Measurements from ENCODE around the gene AKT3.

The AKT3 gene

DNA sequence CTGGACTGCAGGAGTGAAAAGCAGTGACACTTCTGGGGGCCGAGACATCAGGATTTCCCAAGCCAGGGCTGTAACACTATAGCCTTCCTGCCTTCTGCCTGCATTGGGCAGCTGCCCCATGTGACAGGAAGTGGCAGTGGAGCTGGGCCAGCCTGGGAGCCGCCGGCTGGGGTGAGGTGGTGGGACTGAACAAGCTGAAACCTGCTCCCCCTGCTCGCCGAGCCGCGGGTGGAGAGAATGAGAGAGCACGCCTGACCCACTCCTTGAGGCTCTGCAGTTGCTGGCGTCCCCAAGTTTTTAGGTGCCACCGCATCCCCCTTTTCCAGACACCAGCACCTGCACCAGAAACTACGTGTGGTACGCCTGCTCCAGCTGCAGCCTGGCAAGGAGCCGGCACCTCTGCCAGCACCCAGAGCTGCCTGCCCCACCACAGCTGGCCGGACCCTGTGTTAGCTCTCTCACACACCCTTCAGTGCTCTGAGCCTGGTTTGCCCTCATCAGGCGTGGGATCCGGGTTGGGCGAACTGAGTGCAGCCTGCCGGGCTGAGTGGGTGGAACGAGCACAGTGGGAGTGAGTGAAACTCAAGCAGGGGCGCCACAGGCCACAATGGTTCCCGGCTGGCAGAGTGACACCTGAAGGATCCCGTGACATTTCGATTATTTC lies 119.4 kb downstream of the AKT3 start:
- DNase-seq, result no peak

DNA sequence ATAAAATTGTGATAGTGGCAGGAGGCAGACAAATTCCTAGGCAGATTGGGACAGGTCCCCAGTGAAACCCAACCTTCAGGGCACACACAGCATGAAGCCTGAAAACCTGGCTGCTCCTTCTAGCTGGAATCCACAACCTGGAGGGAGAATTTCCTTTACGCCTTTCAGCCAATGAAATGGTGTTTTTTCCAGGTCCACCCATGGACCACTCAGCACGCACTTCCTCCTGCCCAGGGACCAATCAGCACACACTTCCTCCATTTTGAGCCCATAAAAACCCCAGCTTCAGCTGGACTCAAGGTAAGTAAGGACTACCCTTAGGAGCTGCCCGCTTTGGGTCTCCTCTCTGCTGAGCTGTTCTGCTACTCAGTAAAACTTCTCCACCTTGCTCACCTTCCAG lies 120.1 kb downstream of the AKT3 start:
- DNase-seq, result no peak

DNA sequence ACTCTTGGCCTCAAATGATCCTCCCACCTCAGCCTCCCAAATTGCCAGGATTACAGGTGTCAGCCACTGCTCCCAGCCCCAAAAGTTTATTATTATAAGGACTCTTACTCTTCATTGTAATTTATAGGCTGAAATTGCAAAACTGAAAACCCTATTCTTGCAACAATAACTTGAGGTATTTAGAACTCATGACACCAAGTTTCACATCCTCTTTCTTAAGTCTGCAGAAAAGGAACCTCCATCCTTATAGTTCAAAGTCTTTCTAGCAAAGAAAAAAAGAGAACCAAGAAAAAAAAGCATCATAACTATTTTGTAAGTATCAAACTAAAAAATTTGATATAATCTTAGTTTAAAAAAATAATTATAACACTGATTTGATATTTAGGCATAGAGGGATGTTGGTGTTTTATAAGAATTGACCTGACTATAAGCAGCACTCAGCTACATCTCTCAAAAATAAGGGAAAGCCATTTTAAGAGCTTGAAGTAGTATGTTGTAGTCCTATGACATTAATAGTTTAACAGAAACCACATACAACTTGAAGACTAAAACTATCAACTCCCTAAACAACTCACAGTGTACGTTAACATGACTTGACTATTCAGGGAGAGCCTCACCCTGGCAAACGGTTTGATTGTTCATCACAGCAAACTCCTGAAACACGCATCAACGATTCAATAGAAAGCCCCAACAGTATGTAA lies 122.4 kb downstream of the AKT3 start:
- no peak for DNase-seq

DNA sequence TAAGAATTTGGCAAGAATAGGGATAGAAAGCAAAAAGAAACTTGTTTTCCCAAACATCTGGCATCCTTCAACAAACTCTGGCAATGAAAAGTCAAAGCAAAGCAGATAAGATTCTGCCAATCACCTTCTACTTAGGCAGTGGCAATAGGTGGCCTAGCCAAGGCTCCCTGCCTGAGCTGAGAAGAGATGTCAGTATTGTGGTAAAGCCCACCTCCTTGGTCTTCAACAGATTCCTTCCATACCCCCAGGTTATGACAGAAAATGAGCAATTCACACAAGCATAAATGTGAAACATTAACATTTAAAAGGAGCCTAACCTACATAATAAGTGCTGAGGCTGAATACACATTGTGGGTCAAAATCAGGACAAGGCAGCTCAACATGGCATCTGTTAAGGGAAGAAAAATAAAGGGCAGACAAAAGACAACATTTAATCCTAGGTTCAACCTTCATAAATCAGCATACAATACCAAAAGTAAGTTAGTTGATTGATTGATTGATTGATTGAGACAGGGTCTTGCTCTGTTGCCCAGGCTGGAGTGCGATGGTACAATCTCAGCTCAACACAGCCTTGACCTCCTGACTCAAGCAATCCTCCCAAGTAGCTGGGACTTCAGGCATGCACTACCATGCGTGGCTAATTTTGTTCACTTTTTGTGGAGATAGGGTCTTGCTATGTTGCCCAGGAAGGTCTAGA lies 123.1 kb downstream of the AKT3 start:
- DNase-seq, result no peak

DNA sequence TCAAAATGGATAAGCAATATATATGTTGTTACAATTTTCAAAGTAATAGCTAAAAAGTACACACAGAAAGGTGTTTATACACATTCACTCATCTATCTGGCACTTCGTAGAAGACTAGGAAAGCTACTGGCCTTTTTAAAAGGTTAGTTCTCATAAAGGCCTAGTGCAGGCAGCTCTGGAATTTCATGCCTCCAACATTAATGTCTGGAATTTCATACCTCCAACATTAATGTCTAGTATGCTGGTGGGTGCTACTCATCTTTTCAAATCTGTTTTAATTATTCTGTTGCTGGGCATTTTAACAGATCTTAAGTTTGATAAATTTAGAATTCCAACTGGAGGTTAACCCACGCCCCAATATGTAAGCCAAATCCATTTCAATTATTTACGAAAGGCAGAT lies 124.2 kb downstream of the AKT3 start:
- no peak for DNase-seq

DNA sequence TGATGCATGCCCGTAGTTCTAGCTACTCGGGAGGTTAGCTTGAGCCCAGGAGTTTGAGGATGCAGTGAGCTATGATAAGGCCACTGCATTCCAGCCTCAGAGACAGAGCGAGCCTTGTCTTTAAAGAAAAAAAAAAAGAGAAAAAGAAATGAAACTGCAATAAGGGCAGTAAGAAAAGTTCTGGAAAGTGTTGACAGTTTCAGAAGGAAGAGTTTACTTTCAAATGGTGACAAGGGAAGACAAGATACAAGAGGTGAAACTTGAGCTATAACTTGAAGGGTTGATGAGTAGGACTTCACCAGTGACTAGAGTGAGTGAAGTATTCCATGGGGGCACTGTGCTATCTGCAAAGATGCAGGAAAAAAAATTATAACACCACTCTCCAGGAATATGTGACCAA lies 125.0 kb downstream of the AKT3 start:
- no peak for DNase-seq

DNA sequence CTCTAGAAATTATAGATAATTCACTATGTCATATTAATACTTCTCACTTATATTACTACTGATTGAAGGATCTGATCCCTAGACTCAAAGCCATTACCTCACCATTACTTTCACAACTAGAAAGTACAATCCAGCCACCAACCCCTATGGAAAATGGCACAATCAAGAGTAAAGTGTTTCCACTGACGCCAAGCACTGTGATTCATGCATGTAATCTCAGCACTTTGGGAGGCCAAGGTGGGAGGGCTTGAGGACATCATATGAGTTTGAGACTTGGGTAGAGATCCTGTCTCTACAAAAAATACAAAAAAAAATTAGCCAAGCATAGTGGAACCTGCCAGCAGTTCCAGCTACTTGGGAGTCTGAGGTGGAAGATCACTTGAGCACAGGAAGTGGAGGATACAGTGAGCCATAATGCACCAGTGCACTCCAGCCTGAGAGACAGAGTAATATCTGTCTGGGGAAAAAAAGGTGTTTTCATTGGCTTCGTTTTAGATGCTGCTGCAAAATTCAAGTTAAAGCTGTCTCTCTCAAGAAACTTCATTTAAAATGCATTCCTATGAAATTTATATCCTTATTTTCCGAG lies 126.5 kb downstream of the AKT3 start:
- DNase-seq, result no peak

DNA sequence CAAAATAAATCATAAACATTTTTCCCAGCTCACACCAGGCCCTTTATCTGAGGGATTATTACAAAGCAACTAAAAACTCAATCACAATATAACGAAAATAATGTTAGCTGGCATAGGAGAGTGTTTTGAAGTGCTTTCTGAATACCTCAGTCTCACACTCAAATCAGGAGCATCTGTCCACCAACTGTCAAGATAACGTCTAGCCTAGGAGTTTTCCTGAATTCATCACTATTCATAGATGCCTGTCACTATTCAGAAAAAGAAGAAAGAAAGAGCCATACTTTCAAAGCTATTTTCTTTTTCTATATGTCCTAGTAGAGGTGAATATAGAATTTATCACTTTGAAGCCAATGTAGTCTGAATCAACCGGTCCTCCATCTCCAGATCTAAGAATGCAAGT lies 127.0 kb downstream of the AKT3 start:
- DNase-seq, result no peak

DNA sequence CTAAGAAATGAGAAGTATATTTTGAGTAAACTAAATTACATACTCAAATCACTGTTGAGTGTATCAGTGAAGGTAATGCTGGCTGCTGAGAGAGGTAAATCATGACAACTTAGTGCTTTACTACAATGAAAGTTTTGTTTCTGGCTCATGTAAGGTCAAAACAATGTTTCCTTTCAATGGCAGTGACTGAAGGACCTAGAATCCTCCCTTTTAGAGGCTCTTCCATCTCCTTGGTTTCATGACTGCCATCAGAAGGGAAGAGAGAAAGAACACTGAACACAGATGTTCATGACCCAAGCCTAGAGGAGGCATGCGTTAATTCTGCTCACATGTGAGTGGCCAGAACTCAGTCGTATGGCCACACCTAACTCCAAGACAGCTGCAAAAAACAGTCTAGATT lies 130.6 kb downstream of the AKT3 start:
- DNase-seq, result no peak

DNA sequence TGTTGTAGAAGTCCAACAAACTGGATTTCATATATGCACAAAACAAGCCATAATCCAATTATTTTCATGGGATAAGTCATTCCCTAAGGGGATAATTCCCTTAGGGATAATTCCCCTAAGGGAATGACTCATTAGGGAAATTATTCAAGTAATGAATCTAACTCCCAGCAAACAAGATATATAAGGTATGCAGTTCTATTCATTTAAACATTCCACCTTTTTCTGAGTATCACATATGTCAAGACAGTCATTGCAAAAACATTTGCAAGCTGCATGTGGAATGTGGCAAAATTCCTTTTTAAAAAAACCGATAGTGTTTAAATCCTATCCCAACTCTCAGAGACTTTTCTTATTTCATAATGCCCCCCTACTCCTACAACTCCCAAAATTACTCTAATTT lies 131.2 kb downstream of the AKT3 start:
- no peak for DNase-seq

DNA sequence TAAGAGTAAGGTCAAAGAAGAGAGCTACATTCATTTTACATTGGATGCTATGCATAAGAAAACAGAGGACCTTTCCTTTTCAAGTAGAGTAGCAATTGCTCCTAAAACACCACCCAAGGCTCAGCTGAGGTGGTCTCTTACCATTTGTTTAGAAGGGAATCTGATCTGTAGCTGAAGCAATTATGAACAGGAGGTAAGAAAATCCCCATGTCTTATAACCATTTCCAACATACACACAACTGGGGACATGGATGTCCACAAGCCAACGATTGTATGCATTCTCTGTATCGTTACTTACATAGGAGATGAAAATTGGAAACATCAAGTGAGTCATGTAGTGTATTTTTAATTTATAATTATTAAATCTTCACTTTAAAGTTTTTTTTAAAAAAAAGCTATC lies 132.0 kb downstream of the AKT3 start:
- no peak for DNase-seq

DNA sequence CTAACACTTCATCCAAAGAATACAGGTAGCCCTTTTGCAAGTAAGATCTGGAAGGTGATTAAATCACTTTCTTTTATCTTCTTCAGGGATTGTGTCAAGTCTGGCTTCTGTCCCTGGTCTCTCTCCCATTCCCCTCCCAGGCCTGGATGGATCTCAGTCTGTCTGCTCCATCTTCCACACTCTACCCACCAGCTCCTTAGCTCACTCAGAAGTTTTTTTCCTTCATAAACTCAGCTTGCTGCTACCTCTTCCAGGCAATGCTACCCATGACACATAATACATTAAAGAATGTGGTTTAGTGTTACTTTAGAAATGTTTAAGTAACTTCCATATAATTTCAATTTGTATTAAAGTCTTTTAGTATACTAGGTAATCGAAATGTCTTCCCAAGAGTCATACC lies 133.1 kb downstream of the AKT3 start:
- no peak for DNase-seq

DNA sequence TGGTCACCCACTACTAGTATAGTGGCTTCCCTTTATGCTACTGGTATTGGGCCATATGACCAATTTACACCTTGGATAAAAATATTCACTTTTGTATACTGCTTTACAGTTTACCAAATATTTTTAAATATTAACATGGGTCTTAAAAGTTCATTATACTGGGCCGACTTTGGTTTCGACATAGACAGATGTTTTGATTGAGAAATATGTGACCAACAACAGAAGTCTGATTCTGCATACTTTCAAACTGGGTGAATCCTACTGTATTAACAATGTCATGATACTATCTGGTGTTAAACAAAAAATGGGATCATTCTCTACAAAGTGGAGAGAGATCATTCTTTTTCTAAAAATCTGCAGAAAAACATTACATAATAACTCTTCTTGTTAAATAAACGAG lies 134.8 kb downstream of the AKT3 start:
- DNase-seq, result no peak

DNA sequence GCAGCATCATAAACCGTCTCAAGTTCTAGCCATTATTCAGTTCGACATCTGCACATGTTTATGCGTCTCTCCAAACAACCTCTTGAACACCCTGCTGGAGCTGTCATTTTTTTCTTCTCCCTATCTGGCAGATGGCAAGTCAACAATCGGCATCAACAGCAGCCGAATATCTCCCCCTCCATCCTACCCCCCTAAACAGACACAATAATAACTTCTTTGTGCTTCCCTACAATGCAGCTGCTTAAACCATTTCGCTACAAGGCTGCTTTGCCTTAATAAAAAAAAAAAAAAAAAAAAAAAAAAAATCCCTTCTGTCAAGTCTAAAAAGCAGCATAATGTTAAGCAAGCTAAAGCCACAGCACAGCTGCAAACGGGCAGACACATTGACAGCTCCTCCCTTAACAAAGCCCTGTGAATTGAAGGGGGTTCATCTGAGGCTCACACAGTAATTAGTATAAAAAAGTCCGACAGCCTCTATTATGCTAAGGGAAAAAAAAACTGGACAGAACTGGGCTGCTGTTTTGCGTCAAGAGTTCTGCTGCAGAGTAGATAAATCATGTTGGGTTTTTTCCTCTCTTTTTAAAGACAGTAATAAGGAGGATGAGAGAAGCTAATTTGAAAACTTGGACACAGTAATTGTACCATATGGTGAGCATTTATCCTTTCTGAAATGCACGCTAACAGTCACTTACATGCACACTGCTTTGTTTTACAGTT lies 136.4 kb downstream of the AKT3 start:
- peak; percentile 48 for DNase-seq

DNA sequence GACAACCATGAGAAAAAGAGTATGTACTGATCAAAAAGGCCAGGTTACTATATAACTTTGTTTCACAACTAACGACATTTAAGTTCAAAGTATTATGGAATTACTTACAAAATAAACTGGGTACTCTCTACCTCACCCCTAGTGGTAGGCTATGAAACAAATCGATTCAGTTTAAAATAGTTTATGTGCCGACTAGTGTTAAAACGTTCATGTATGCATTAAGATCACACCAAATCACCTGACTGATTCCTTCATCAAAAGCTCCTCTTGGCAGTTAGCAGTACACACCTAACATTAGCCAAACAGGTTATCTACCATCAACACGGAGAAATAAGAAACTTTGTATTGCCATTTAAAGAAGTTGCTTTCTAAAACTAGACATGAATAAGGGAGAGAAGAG lies 137.1 kb downstream of the AKT3 start:
- no peak for DNase-seq

DNA sequence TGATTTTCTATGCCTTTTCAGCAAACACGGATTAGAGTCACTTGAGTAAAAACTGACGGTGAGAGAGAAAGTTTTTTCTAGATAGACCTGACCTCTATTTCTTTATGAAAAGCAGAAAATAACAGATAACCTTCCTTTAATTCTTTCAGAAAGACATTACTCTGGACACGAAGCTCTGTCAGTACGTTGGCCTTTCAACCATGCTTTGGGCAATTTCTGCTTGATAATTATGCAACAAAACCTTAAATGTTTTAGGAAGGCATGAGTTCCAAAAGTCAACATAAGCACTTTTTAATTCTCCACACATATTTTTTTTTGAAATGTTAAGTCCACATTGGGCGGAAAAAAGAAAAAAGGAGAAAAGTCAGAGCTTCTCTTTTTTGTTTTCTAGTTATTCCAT lies 137.8 kb downstream of the AKT3 start:
- no peak for DNase-seq

DNA sequence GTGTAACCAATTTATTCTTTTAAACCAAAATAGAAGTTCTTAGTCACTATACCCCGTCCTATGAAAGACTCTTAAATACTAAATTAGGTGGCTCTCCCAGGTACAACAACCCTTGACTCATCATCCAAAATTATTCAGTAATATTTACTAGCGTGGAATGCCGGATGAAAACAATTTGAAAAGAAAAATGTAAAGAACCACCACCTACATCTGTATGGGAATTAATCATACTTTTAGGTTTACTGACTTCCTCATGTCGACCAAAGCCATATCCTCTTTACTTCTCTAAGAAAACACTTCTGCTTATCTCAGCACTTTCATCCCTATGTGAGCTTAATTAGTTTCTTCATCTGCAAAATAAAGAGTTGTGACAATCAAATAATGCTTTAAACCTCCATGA lies 139.6 kb downstream of the AKT3 start:
- no peak for DNase-seq

DNA sequence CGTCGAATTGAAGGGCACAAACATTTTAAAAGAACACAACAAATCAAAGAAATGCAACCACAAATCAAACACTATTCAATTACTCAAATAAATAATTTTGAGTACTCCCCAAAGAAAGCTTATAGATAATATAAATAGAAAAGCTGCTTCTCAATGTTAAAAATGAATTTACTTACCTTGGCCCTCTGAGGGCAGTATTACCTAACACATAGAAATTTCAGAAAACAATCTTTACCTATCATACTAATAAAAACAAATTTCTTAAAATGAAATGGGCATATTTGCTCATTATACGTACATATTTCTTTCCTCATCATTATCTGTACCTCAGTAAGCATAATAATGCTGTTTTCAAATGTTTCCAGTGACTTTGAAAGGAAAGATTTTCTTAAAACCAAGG lies 141.8 kb downstream of the AKT3 start:
- no peak for DNase-seq

DNA sequence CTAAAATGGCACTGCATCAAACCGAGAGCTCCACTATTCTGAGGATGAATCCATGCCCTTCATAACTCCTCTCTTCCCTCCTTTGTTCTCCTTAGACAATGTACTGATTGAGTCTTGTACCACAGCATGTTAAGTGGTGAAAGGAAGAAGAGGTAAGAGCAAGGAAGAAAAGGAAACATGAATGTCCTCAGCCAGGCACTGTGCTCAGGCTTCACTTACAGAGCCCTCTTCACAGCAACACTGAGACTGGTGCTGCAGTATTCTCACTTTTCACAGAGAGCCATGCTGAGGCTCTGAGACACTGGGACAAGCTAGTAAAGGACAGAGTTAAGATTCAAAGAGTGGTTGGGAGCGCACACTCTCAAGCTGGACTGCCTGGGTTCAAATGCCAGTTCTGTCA lies 143.5 kb downstream of the AKT3 start:
- no peak for DNase-seq

DNA sequence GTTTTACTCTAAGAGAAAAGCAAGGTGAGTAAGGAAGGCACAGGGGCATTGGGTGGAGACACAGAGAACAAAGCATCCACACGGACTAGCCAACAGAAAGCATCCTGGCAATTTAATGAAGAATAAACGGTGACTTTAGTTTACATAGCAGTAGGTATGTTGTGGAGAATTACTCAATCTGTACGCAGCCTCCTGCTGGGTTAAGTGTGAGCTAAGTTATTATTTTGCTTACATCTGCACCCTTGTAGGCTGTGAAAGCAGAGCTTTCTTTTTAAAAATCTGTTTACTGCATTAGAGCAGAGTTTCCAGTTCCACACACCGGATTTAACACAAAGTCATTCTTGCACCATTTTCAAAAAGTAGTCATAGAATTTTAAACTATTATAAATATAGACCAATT lies 144.5 kb downstream of the AKT3 start:
- no peak for DNase-seq

DNA sequence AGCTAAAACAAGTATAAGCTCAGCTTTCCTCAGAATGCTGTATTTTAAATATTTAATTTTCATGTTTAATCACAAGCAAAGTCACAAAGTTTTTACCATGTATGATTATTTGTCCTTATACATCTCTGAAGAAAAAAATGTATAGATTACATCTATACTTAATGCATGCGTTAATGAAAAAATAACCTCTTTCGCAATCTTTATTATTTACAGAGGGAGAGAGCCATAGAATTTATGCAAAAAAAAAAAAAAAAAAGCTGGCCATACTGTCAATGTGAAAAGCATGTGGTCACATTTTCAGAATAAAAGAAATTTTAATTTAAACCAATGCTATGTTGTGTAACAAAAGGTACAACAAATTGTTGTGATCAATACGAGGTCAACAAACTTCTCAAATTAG lies 148.2 kb downstream of the AKT3 start:
- DNase-seq, result no peak

DNA sequence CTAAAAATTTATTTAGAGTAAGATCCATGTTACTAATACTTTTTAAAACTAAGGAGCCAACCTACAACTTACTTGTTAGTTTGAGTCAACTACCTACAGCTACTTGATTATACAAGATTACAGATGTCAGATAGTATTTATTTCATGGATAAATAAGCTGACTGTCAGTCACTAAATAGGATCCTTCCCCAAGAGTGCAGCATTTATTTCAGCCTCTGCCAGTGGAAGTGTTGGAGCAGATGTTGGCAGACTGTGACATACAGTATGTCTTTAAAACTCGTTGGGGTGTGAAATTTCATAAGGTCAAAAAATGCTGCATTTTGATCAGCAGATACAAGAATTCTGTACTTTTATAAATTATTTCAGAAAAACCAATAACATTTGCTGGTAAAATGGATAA lies 156.2 kb downstream of the AKT3 start:
- no peak for DNase-seq

DNA sequence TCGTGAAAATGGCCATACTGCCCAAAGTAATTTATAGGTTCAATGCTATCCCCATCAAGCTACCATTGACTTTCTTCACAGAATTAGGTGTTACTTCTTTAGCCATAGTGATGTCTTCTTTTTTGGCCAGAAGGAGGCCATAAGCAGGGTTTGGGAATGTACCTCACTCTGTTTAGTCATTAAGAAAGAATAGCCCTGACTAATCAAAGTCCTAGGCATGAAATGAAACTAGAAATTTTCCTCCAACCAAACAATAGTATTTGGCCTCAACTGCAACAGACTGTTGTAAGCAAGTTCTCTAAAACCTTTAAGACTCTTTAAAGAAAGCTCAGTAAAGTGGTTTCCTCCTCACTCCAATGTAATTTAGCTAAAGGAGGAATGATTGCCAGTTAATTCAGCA lies 163.9 kb downstream of the AKT3 start:
- DNase-seq, result no peak

Data from right forelimb (tissue), 1 donor.